ENCODE data around the gene GPATCH8. TPM values are rescaled to one million over a fixed set of nuclear protein-coding genes. Genes with fewer than 3 reads are reported as not detected.
A peak's percentile ranks its signal among the peaks of the same experiment; 100 is the strongest.

The GPATCH8 gene
- total and polyA plus RNA-seq, 9 of the 15 experiments (the other 6 are each of a cell fraction or from before 2014, with no cell fraction given) = 10.6 to 29.6 (median 13.2) TPM

DNA sequence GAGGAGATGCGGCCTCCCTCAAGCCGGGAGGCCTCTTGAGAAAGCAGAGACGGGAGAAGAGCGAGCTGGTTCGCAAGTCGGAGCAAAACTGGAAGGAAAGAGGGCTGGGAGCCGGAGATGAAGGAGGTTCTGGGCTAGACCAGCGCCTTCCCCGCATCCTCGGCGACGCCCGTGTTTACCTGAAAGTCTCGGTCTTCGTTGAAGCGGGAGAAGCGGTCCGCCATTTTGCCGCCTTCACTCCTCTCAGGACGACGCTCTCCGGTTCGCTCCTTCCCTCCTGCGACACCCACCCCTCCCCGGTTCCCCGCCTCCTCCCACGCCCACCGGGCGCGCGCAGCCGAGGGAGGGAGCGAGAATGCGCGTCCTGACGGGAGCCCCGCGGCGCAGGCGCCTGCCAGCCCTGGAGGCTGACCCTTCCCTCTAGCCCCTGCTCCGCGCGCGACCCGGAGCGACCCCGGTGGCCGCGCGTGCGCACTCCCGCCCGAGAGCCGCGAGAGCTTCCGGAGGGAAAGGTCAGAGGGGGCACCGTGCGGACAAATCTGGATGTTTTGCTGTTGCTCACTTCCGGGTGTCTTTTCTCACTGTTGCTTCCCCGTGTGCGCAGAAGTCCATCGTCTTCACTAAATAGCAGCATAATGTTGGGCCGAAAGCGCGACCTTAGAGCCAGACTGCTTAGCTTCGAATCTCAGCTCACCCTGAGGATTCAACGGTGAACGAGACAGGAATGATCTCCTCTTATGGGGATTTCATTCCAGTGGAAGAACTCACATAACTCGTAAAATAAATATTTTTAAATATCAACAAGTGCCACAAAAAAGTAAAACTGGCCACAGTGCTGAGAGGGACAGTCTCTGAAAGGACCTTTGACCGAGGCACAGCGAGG lies at the start of gene GPATCH8 (continued):
- TF ChIP-seq, protein P1, sequence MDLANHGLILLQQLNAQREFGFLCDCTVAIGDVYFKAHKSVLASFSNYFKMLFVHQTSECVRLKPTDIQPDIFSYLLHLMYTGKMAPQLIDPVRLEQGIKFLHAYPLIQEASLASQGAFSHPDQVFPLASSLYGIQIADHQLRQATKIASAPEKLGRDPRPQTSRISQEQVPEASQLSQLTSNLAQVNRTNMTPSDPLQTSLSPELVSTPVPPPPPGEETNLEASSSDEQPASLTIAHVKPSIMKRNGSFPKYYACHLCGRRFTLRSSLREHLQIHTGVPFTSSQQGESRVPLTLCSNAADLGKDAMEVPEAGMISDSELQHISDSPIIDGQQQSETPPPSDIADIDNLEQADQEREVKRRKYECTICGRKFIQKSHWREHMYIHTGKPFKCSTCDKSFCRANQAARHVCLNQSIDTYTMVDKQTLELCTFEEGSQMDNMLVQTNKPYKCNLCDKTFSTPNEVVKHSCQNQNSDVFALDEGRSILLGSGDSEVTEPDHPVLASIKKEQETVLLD (IDR thresholded peaks at IDR 0.05) = peak; percentile 91
- TF ChIP-seq KDM2B (CRISPR knock-in tag; IDR thresholded peaks at IDR 0.05) = 0 out of 2 replicates have a peak, but pooled peaks have one; percentile 49
- TF ChIP-seq ELF2 (CRISPR knock-in tag; IDR thresholded peaks at IDR 0.05) = 0 out of 2 replicates have a peak, but pooled peaks have one; percentile 72
- no peak for TF ChIP-seq DACH1 (IDR thresholded peaks at IDR 0.05; ENCODE audit: partially characterized antibody)
- TF ChIP-seq BRCA1 (IDR thresholded peaks at IDR 0.05) = no peak
- no peak for TF ChIP-seq BRCA1 (CRISPR knock-in tag; IDR thresholded peaks at IDR 0.05)
- no peak for TF ChIP-seq ZNF586 (CRISPR knock-in tag; conservative IDR thresholded peaks at IDR 0.05)
- no peak for TF ChIP-seq MIER1 (IDR thresholded peaks at IDR 0.05; ENCODE audit: low read depth)
- TF ChIP-seq, protein P2, sequence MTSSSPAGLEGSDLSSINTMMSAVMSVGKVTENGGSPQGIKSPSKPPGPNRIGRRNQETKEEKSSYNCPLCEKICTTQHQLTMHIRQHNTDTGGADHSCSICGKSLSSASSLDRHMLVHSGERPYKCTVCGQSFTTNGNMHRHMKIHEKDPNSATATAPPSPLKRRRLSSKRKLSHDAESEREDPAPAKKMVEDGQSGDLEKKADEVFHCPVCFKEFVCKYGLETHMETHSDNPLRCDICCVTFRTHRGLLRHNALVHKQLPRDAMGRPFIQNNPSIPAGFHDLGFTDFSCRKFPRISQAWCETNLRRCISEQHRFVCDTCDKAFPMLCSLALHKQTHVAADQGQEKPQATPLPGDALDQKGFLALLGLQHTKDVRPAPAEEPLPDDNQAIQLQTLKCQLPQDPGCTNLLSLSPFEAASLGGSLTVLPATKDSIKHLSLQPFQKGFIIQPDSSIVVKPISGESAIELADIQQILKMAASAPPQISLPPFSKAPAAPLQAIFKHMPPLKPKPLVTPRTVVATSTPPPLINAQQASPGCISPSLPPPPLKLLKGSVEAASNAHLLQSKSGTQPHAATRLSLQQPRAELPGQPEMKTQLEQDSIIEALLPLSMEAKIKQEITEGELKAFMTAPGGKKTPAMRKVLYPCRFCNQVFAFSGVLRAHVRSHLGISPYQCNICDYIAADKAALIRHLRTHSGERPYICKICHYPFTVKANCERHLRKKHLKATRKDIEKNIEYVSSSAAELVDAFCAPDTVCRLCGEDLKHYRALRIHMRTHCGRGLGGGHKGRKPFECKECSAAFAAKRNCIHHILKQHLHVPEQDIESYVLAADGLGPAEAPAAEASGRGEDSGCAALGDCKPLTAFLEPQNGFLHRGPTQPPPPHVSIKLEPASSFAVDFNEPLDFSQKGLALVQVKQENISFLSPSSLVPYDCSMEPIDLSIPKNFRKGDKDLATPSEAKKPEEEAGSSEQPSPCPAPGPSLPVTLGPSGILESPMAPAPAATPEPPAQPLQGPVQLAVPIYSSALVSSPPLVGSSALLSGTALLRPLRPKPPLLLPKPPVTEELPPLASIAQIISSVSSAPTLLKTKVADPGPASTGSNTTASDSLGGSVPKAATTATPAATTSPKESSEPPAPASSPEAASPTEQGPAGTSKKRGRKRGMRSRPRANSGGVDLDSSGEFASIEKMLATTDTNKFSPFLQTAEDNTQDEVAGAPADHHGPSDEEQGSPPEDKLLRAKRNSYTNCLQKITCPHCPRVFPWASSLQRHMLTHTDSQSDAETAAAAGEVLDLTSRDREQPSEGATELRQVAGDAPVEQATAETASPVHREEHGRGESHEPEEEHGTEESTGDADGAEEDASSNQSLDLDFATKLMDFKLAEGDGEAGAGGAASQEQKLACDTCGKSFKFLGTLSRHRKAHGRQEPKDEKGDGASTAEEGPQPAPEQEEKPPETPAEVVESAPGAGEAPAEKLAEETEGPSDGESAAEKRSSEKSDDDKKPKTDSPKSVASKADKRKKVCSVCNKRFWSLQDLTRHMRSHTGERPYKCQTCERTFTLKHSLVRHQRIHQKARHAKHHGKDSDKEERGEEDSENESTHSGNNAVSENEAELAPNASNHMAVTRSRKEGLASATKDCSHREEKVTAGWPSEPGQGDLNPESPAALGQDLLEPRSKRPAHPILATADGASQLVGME (CRISPR knock-in tag; IDR thresholded peaks at IDR 0.05) = 0 out of 2 replicates have a peak, but pooled peaks have one; percentile 37
- TF ChIP-seq TEAD2 (tag; IDR thresholded peaks at IDR 0.05) = 0 out of 2 replicates have a peak, but pooled peaks have one; percentile 26
- TF ChIP-seq, protein P3, sequence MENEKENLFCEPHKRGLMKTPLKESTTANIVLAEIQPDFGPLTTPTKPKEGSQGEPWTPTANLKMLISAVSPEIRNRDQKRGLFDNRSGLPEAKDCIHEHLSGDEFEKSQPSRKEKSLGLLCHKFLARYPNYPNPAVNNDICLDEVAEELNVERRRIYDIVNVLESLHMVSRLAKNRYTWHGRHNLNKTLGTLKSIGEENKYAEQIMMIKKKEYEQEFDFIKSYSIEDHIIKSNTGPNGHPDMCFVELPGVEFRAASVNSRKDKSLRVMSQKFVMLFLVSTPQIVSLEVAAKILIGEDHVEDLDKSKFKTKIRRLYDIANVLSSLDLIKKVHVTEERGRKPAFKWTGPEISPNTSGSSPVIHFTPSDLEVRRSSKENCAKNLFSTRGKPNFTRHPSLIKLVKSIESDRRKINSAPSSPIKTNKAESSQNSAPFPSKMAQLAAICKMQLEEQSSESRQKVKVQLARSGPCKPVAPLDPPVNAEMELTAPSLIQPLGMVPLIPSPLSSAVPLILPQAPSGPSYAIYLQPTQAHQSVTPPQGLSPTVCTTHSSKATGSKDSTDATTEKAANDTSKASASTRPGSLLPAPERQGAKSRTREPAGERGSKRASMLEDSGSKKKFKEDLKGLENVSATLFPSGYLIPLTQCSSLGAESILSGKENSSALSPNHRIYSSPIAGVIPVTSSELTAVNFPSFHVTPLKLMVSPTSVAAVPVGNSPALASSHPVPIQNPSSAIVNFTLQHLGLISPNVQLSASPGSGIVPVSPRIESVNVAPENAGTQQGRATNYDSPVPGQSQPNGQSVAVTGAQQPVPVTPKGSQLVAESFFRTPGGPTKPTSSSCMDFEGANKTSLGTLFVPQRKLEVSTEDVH (IDR thresholded peaks at IDR 0.05; ENCODE audit: low read depth, partially characterized antibody) = peak; percentile 72
- TF ChIP-seq, protein P4, sequence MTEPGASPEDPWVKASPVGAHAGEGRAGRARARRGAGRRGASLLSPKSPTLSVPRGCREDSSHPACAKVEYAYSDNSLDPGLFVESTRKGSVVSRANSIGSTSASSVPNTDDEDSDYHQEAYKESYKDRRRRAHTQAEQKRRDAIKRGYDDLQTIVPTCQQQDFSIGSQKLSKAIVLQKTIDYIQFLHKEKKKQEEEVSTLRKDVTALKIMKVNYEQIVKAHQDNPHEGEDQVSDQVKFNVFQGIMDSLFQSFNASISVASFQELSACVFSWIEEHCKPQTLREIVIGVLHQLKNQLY (CRISPR knock-in tag; conservative IDR thresholded peaks at IDR 0.05) = peak in 1 of 2 experiments; percentile 68; a peak in 1 of 4 replicates
- TF ChIP-seq PCBP2 (IDR thresholded peaks at IDR 0.05; ENCODE audit: low read depth, low read length, poor library complexity, severe bottlenecking) = no peak
- TF ChIP-seq CAMTA2 (CRISPR knock-in tag; conservative IDR thresholded peaks at IDR 0.05) = no peak
- TF ChIP-seq MTF1 (CRISPR knock-in tag; IDR thresholded peaks at IDR 0.05; ENCODE audit: borderline replicate concordance) = 0 out of 2 replicates have a peak, but pooled peaks have one; percentile 54

All from K562 (cell line).